ENCODE measurements around the gene PHTF2. TPM values are rescaled to one million over a fixed set of nuclear protein-coding genes. Genes with fewer than 3 reads are reported as not detected.
A peak's percentile ranks its signal among the peaks of the same experiment; 100 is the strongest.

Gene PHTF2
- total and polyA plus RNA-seq, 12 donors: 4.3 to 24.3 (median 9.9) TPM

- H3K36me3 ChIP-seq (replicated peaks in 1 of 2): no peaks in the 10 kb centered on the region
- H3K4me3 ChIP-seq: no peak overlapping the region
- H3K9me3 ChIP-seq (replicated peaks in 1 of 3): no peaks in the 10 kb centered on the region
- intact Hi-C loops (cut with DNase I): loop anchor here (5.0 kb wide), 1 partner anchor 100 kb away; no protein-coding TSS in a partner anchor
- TF ChIP-seq CTCF (IDR thresholded peaks at IDR 0.05) (no peak), POLR2A (IDR thresholded peaks at IDR 0.05) (no peak)
- peaks cover 0 to 15% of the 10 kb centered on the region in 2 donors for H3K4me1 ChIP-seq (replicated peaks in 1 of 2)
- DNase-seq: no peak
- H3K27ac ChIP-seq: no peak overlapping the region
- no peaks in the 10 kb centered on the region for H3K27me3 ChIP-seq
- WGBS, 4 donors: 27 to 40% (median 34%) methylated on average over 1 of the region's 1 CpG
Observed at GRCh38 chr7:77757589-77757988, 41.0 kb upstream of the PHTF2 start.

- WGBS, 4 donors: 0 to 5% (median 1%) methylated on average over 3 of the region's 3 CpGs
- no peaks in the 10 kb centered on the region for H3K9me3 ChIP-seq (replicated peaks in 1 of 3)
- no peak for TF ChIP-seq POLR2A (IDR thresholded peaks at IDR 0.05)
- TF ChIP-seq CTCF (IDR thresholded peaks at IDR 0.05): peak; percentile 78 to 89 (median 82)
- no peaks in the 10 kb centered on the region for H3K27me3 ChIP-seq
- peak; percentile 46 to 89 (median 73) for DNase-seq
- peaks cover 0 to 23% of the 10 kb centered on the region in 2 donors for H3K4me1 ChIP-seq (replicated peaks in 1 of 2)
- intact Hi-C loops (cut with DNase I): loop anchor here (5.0 kb wide), 1 partner anchor 102 kb away; no protein-coding TSS in a partner anchor
- no peaks in the 10 kb centered on the region for H3K36me3 ChIP-seq (replicated peaks in 1 of 2)
- H3K27ac ChIP-seq: no peak overlapping the region
- H3K4me3 ChIP-seq: no peak overlapping the region
Observed at GRCh38 chr7:77759294-77759889, 39.2 kb upstream of the PHTF2 start.

- H3K9me3 ChIP-seq (replicated peaks in 1 of 3): no peaks in the 10 kb centered on the region
- no peaks in the 10 kb centered on the region for H3K36me3 ChIP-seq (replicated peaks in 1 of 2)
- no peak overlapping the region for H3K27ac ChIP-seq
- intact Hi-C loops (cut with DNase I): no loop called here
- peaks cover 0 to 29% of the 10 kb centered on the region in 2 donors for H3K4me1 ChIP-seq (replicated peaks in 1 of 2)
- H3K4me3 ChIP-seq: no peak overlapping the region
- WGBS, 4 donors: 84 to 90% (median 88%) methylated on average over 10 of the region's 10 CpGs
- DNase-seq: no peak
- no peaks in the 10 kb centered on the region for H3K27me3 ChIP-seq
- TF ChIP-seq CTCF (IDR thresholded peaks at IDR 0.05) (no peak), POLR2A (IDR thresholded peaks at IDR 0.05) (no peak)
Observed at GRCh38 chr7:77760809-77761453, 37.6 kb upstream of the PHTF2 start.

- DNase-seq: no peak
- Histone ChIP-seq H3K4me3 (no peak overlapping the region), H3K36me3 (replicated peaks in 1 of 2) (peaks cover 0 to 7% of the 10 kb centered on the region in 2 donors), H3K27ac (no peak overlapping the region), H3K4me1 (replicated peaks in 1 of 2) (peaks cover 0 to 21% of the 10 kb centered on the region in 2 donors), H3K27me3 (no peaks in the 10 kb centered on the region), H3K9me3 (replicated peaks in 1 of 3) (no peaks in the 10 kb centered on the region)
- WGBS, 4 donors: 69 to 75% (median 74%) methylated on average over 3 of the region's 3 CpGs
- TF ChIP-seq CTCF (IDR thresholded peaks at IDR 0.05) (no peak), POLR2A (IDR thresholded peaks at IDR 0.05) (no peak)
- intact Hi-C loops (cut with DNase I): no loop called here
Observed at GRCh38 chr7:77765481-77765880, 33.1 kb upstream of the PHTF2 start.
